Hematopoietic multipotent progenitor cell treated with erythropoietin and hydrocortisone succinate and interleukin-3 and kit ligand, for 6 days (in vitro differentiated cells): ENCODE data around the gene P4HB.

Source experiments
- DNase-seq: peaks from one replicate; pipeline ENCODE4 v3.0.0-alpha.2; 2015

The P4HB gene

DNA sequence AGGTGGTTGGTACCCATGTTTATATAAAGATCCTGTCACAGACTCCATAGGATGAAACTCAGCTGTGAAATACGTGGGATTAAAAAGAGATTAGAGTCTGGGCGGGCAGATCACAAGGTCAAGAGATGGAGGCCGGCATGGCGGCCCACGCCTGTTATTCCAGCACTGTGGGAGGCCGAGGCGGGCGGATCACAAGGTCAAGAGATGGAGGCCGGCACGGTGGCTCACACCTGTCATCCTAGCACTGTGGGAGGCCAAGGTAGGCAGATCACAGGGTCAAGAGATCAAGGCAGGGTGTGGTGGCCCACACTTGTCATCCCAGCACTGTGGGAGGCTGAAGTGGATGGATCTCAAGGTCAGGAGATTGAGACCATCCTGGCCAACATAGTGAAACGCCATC lies 35.1 kb upstream of the P4HB start:
- no peak for DNase-seq

- no peak for DNase-seq
These were observed 30.9 kb upstream of the P4HB start for GRCh38 chr17:81891303-81891552.

- DNase-seq, result peak; percentile 57
These were observed 30.3 kb upstream of the P4HB start for GRCh38 chr17:81890447-81891302.

- no peak for DNase-seq
These were observed 29.3 kb upstream of the P4HB start for GRCh38 chr17:81889602-81890001.

DNA sequence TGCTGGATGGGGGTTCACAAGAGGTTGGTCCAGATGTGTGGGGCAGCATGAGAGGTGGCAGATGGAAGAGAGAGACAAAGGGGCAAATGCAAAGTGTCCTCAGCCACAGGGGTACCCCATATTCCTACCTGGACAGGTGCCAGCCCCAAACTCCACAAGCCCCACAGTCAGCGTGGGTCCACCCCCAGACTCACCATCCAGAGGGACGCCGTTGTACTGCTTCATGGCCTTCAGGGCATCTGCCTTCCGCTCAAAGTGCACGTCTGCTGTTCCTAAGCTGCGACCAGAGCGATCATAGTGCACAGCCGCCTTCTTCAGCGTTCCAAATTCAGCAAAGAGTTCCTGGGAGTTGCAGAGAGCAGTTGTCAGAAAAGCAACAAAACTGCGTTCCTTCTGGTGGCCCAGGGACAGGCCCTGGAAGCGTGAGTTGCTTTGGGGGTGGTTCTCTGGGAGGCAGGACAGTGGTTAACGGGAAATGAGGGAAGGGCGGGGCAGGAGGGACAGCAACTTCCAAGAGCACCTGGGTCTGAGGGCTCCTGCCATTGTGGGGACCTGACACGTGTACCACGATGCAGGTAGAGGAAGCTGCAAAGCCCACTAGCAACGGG lies 28.8 kb upstream of the P4HB start:
- DNase-seq, result no peak

DNA sequence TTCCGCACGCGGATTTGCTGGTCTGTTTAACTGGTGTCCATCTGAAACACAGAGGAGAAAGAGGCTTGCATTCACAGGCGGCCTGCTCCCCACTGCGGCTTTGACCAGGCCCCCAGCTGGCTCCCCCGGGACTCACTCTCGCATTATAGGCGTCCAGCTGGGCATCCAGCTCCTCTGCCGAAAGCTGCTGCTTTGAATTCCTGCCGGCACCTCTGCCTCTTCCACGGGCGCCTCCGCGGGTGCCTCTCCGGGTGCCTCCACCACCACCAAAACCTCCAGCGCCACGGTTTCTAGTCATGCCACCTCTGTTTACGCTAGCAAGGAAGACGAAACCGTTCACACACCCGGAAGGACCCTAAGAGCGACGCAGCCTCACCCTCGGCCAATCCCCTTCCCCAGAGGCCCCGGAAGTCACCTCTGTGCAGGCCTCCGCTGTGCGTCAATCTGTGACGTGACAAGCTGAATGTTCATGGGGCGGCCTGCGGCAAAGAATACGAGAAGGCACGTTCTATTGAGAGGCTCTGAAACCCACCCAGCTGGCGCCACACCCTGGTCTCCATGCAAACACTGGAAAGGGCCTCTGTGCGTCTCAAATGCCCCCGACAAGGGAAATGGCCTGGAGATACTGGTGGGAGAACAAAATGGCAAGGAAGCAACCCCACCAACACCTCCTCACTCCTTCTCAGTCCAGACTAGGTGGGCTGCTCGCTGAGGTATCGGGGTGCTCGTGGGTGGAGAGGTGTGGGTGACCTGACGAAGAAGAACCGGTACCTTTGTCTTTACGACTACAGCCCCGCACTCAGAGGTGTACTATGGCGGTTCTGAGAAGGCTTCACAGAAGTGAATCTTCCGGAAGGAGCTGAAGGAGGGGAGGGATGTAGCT lies 28.0 kb upstream of the P4HB start:
- DNase-seq, result peak; percentile 1

GRCh38 chr17:81885869-81886548 lies 25.7 kb upstream of the P4HB start:
- DNase-seq, result peak; percentile 79

DNA sequence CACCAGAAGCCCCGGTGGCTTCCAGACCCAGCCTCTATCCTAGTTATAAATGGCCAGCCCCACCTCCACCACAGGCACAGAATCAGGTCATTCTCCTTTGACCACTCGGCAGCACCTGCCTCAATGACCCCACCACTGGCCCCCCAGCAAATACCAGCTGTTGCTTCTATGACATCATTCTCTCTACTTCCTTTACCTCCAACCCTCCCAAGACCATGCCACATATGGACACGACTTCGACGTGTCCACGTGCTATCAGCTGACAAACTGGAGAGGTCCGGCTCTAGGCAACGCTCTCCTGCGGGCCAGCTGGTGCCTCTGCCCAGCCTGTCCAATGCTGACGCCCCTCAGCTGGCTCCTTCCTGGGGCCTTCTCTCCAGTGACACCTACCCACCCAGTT lies 25.1 kb upstream of the P4HB start:
- DNase-seq, result no peak

GRCh38 chr17:81884968-81885367 lies 24.6 kb upstream of the P4HB start:
- DNase-seq, result no peak

GRCh38 chr17:81884520-81884919 lies 24.2 kb upstream of the P4HB start:
- no peak for DNase-seq

GRCh38 chr17:81879121-81879520 lies 18.8 kb upstream of the P4HB start:
- DNase-seq, result no peak

GRCh38 chr17:81878294-81878693 lies 18.0 kb upstream of the P4HB start:
- DNase-seq, result no peak

DNA sequence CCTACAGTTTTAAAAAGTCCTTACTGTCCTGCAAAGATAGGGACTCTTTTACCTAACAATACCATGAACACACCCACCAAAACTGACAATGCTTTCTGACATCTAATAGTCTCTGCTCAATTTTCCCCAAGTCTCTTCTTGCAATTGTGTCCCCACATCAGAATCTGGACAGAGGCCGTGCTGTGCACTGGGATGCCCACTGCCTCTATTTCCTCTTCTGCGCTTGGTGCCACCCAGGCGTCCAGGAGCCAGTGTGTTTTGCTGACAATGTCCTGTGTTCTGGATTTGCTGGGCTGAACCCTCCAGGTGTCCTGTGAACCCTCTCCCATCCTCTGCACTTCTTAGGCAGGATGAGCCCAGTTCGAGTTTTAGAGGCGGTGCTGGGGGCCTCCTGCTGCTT lies 17.2 kb upstream of the P4HB start:
- no peak for DNase-seq

GRCh38 chr17:81871387-81872230 lies 11.3 kb upstream of the P4HB start:
- peak; percentile 94 for DNase-seq

GRCh38 chr17:81870981-81871386 lies 10.6 kb upstream of the P4HB start, which contains the start of gene ARHGDIA:
TSS of gene ARHGDIA (minus strand) at chr17:81871337. CDS start at chr17:81869930, 1,407 bp downstream.
- DNase-seq, result peak; percentile 25

- peak; percentile 52 for DNase-seq
These were observed 10.0 kb upstream of the P4HB start for GRCh38 chr17:81870131-81870980.

DNA sequence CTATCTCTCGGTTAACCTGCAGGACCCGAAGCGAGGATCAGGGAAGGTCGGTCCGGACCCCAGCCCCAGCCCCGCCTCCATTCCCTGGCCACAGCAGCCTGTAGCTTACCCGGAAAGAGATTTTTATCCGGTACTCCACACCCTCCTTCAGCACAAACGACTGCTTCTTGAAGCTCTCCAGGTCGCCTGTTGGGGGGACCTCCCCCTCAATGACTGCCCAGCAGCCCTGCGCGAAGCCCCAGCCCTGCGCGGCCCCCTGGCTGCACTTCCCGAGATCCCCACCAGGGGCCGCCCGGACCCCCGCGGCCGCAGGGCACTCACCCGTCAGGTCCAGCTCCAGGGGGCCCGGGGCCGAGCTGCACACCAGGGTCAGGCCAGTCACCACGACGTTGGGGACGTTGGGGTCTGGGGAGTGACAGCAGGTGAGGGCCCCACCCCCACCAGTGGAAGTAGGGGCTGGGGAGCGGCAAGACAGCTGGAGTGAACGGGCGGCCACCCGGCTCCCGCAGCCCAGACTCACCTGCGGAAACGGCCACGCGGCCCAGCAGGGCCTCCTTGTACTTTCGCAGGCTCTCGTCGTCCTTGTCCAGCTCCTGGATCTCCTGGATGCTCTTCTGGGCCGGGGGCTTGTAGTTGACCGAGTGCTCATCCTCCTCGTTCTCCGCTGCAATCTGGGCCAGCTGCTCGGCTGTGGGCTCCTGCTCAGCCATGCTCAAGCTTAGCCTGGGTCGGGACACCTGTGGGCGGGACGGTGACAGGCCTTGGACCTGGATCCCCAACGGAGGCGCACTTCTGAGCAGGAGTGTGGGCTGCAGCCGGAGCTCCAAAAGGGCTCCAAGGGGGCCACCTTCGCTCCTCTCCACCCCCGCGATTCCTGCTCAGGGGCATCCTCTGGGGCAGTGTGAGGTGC lies 9.1 kb upstream of the P4HB start:
- peak; percentile 46 for DNase-seq

- DNase-seq, result no peak
These were observed 8.4 kb upstream of the P4HB start for GRCh38 chr17:81868674-81869220.

GRCh38 chr17:81867991-81868673 lies 7.8 kb upstream of the P4HB start:
- peak; percentile 18 for DNase-seq
